Esophagus muscularis mucosa (tissue), 4 donors: ENCODE results near the gene MAP3K19. TPM values are rescaled to one million over a fixed set of nuclear protein-coding genes. Genes with fewer than 3 reads are reported as not detected.
"Not testable (repeated sequence)": the region's sequence is repeated elsewhere in the genome, so short reads cannot be mapped to it uniquely, and the experiment has no call there.

ENCODE experiments used
- DNase-seq: peaks from one replicate; pipeline ENCODE4 v3.0.0-alpha.2; 2017; ENCODE audit errors: extremely low spot score
- H3K27ac ChIP-seq, 4 donors: fragments of 200-600 bp; sonication (generic); replicated peaks in 1 of 4; 1 replicate in 3 of 4; 2 replicates in 1 of 4; pipeline ENCODE4 v1.5.1; 2016 to 2019; ENCODE audit warnings: mild to moderate bottlenecking in 1 of 4
- H3K27me3 ChIP-seq, 4 donors: fragments of 200-600 bp; sonication (generic); one replicate each; pipeline versions ENCODE4 v1.5.1 to v1.6.0; 2016 to 2019
- H3K36me3 ChIP-seq, 4 donors: fragments of 200-600 bp; sonication (generic); one replicate each; pipeline ENCODE4 v1.5.1; 2016 to 2019
- H3K4me1 ChIP-seq, 4 donors: fragments of 200-600 bp; sonication (generic); one replicate each; pipeline ENCODE4 v1.5.1; 2016 to 2019
- H3K4me3 ChIP-seq, 4 donors: fragments of 200-600 bp; sonication (generic); 1 replicate in 2 of 4; 2 replicates in 2 of 4; pipeline ENCODE4 v1.5.1; 2016 to 2019; ENCODE audit warnings: mild to moderate bottlenecking in 4 of 4, moderate library complexity in 1 of 4
- H3K9me3 ChIP-seq, 4 donors: fragments of 200-600 bp; sonication (generic); 1 replicate in 3 of 4; 2 replicates in 1 of 4; pipeline ENCODE4 v1.5.1; 2016 to 2019
- CTCF ChIP-seq, 3 experiments: fragments of 200-600 bp in 2 of 3; fragments of 450-650 bp in 1 of 3; sonication (generic) in 2 of 3; IDR thresholded peaks; one replicate each; pipeline ENCODE4 v1.5.1; 2017 to 2019; ENCODE audit warnings: antibody characterized with exemption in 3 of 3, mild to moderate bottlenecking in 2 of 3, moderate library complexity in 1 of 3
- EP300 ChIP-seq: sonication (generic); formaldehyde crosslinking; IDR thresholded peaks from one replicate; pipeline ENCODE4 v1.6.1; 2017; ENCODE audit warnings: antibody characterized with exemption
- POLR2A ChIP-seq: fragments of 450-650 bp; IDR thresholded peaks from one replicate; pipeline ENCODE4 v1.6.1; 2017; ENCODE audit warnings: antibody characterized with exemption, moderate library complexity, mild to moderate bottlenecking, low read depth
- POLR2AphosphoS5 ChIP-seq, 2 donors: sonication (generic); formaldehyde crosslinking; IDR thresholded peaks; one replicate each; pipeline ENCODE4 v1.6.1; 2017; ENCODE audit warnings: antibody characterized with exemption in 2 of 2
- WGBS: methylation state at CpG from one replicate; pipeline ENCODE4 v1.1.5; 2018; 5-methylcytosine and 5-hydroxymethylcytosine counted together
- intact Hi-C: fragments of 100-400 bp; cut with DNase I; formaldehyde crosslinking; loops from one replicate; pipeline ENCODE4 v1.15.1; 2023
- total RNA-seq, 4 donors: library from RNA; depleted of rRNA; stranded (reverse); fragments of >200 nt; gene quantifications; one replicate each; pipeline versions ENCODE4 v1.1.0 to v1.2.1, GENCODE V29; 2016

MAP3K19 gene
- total RNA-seq, 4 donors from 2014 or later = not detected

- Histone ChIP-seq H3K27me3 (no peaks in the 10 kb centered on the region), H3K27ac (no peak overlapping the region)
- WGBS = 97% methylated on average over 7 of the region's 7 CpGs
Observed at GRCh38 chr2:134980639-134981038, 66.6 kb downstream of the MAP3K19 start.

GRCh38 chr2:134979221-134979620 lies 68.0 kb downstream of the MAP3K19 start:
- intact Hi-C loops = no loop called here
- no peak for TF ChIP-seq POLR2AphosphoS5 (IDR thresholded peaks at IDR 0.05)
- no peak for TF ChIP-seq EP300
- no peak for TF ChIP-seq POLR2A
- no peak for TF ChIP-seq CTCF (IDR thresholded peaks at IDR 0.05)
- Histone ChIP-seq H3K27ac (no peak overlapping the region), H3K27me3 (no peaks in the 10 kb centered on the region), H3K36me3 (no peaks in the 10 kb centered on the region), H3K4me1 (no peaks in the 10 kb centered on the region), H3K4me3 (no peak overlapping the region), H3K9me3 (peaks cover 0 to 2% (median 0%) of the 10 kb centered on the region in 4 donors)
- 82% methylated on average over 4 of the region's 4 CpGs for WGBS
- DNase-seq = no peak

More at GRCh38 chr2:134980639-134981038, 66.6 kb downstream of the MAP3K19 start:
- intact Hi-C loops = no loop called here
- Histone ChIP-seq H3K4me1 (no peaks in the 10 kb centered on the region), H3K4me3 (no peak overlapping the region), H3K36me3 (no peaks in the 10 kb centered on the region), H3K9me3 (no peaks in the 10 kb centered on the region)
- no peak for DNase-seq
- no peak for TF ChIP-seq POLR2AphosphoS5 (IDR thresholded peaks at IDR 0.05)
- no peak for TF ChIP-seq POLR2A
- TF ChIP-seq EP300 = no peak
- no peak for TF ChIP-seq CTCF (IDR thresholded peaks at IDR 0.05)

- H3K27me3 ChIP-seq, DNase-seq, H3K4me1 ChIP-seq, intact Hi-C loops, H3K36me3 ChIP-seq, H3K4me3 ChIP-seq, H3K27ac ChIP-seq: not testable (repeated sequence)
- peaks cover 0 to 12% (median 6%) of the 10 kb centered on the region in 4 donors for H3K9me3 ChIP-seq
- WGBS = 97% methylated on average over 5 of the region's 5 CpGs
Observed at GRCh38 chr2:134977104-134977503, 70.1 kb downstream of the MAP3K19 start.

- intact Hi-C loops = no loop called here
Observed at GRCh38 chr2:134976074-134976702, 71.1 kb downstream of the MAP3K19 start.

More at GRCh38 chr2:134976074-134976702, 71.1 kb downstream of the MAP3K19 start:
- no peaks in the 10 kb centered on the region for H3K27me3 ChIP-seq
- H3K9me3 ChIP-seq = peaks cover 0 to 12% (median 6%) of the 10 kb centered on the region in 4 donors
- no peaks in the 10 kb centered on the region for H3K36me3 ChIP-seq
- TF ChIP-seq POLR2A = no peak
- TF ChIP-seq CTCF (IDR thresholded peaks at IDR 0.05) = no peak
- TF ChIP-seq POLR2AphosphoS5 (IDR thresholded peaks at IDR 0.05) = no peak
- 52% methylated on average over 2 of the region's 3 CpGs for WGBS
- no peak overlapping the region for H3K27ac ChIP-seq
- no peak overlapping the region for H3K4me3 ChIP-seq
- DNase-seq = no peak
- no peaks in the 10 kb centered on the region for H3K4me1 ChIP-seq
